SK-N-MC (cell line): ENCODE results near the gene PPIL1.

Experiments used
- EZH2 ChIP-seq: fragments of 200-600 bp; sonication (generic); IDR thresholded peaks from one replicate; pipeline ENCODE4 v1.6.1; 2017; ENCODE audit warnings: antibody characterized with exemption
- FOXP2 ChIP-seq: optimal IDR thresholded peaks from 2 replicates; pipeline ENCODE3; 2011; ENCODE audit warnings: mild to moderate bottlenecking, moderate library complexity; ENCODE audit not compliant: insufficient read depth; ENCODE audit errors: extremely low read length, control extremely low read depth
- POLR2AphosphoS5 ChIP-seq: IDR thresholded peaks from 2 replicates; pipeline ENCODE4 v1.6.1; 2012; ENCODE audit warnings: mild to moderate bottlenecking, low read depth, low read length, borderline replicate concordance

GRCh38 chr6:36815962-36816735, 58.5 kb downstream of the PPIL1 start:
- no peak for TF ChIP-seq EZH2
- TF ChIP-seq POLR2AphosphoS5 = no peak
- no peak for TF ChIP-seq FOXP2
